Forelimb muscle (tissue), 1 donor: ENCODE data around the gene PPP3CA. TPM values are rescaled to one million over a fixed set of nuclear protein-coding genes. Genes with fewer than 3 reads are reported as not detected.
"Not testable (repeated sequence)": the region's sequence is repeated elsewhere in the genome, so short reads cannot be mapped to it uniquely, and the experiment has no call there.

Experiments used
- DNase-seq: peaks from one replicate; pipeline ENCODE4 v3.0.0-alpha.2; 2013; ENCODE audit warnings: low read depth
- polyA plus RNA-seq: library from polyadenylated mRNA; unstranded; fragments of 120-200 nt; gene quantifications from one replicate; pipeline ENCODE4 v1.2.1, GENCODE V29; 2013; ENCODE audit not compliant: insufficient read length

The PPP3CA gene
- polyA plus RNA-seq, 1 donor, result 27.5 TPM

DNA sequence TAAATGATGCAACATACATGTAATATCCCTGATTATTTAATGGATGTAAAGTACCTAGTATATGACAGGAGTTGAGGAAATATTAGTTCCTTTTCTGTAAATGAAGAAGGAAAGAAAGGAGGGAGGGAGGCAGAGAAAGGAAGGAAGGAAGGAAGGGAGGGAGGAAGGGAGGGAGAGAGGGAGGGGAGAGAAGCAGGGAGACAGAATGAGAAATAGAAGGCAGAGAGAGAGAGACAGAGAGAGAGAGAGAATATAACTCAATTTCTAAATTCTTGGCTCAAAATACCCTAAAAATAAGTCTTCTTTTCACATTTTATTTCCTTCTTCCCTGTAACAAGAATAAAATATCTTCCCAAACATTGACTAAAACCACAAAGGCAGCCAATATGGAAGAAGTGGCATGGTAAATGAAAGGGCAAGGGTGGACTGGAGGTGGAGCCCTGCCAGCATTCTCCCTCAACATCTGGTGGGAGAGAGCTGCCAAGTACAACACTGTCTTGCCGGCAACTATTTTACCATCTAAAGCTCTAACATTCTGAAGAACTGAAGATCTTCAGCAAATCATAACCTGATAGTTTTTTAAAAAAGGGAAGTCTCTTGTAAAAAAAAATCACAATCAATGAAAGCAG lies 245.1 kb downstream of the PPP3CA start:
- DNase-seq, result no peak

- DNase-seq, result no peak
Measured at GRCh38 chr4:101101072-101101471, 246.3 kb downstream of the PPP3CA start.

- DNase-seq, result no peak
Measured at GRCh38 chr4:101098666-101099400, 248.5 kb downstream of the PPP3CA start.

GRCh38 chr4:101092609-101093008 lies 254.7 kb downstream of the PPP3CA start:
- DNase-seq, result not testable (repeated sequence)

DNA sequence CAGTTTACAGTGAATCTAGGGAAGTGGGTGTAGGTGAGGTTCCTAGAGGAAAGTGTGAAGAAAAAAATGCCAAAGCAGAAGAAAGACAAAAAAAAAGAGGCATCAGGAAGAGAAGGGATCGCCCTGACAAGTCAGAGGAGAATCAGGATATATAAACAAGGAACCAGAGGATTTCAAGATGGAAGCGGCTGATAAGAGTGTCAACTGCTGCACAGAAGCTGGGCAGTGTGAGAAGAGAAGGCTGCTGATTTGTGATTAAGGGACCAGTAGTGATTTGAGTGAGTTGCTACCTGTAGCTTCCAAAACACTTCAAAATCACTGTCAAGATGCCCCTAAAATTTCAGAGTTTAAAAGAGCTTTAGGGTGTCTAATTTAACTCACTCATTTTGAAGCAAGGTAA lies 258.2 kb downstream of the PPP3CA start:
- DNase-seq, result no peak

DNA sequence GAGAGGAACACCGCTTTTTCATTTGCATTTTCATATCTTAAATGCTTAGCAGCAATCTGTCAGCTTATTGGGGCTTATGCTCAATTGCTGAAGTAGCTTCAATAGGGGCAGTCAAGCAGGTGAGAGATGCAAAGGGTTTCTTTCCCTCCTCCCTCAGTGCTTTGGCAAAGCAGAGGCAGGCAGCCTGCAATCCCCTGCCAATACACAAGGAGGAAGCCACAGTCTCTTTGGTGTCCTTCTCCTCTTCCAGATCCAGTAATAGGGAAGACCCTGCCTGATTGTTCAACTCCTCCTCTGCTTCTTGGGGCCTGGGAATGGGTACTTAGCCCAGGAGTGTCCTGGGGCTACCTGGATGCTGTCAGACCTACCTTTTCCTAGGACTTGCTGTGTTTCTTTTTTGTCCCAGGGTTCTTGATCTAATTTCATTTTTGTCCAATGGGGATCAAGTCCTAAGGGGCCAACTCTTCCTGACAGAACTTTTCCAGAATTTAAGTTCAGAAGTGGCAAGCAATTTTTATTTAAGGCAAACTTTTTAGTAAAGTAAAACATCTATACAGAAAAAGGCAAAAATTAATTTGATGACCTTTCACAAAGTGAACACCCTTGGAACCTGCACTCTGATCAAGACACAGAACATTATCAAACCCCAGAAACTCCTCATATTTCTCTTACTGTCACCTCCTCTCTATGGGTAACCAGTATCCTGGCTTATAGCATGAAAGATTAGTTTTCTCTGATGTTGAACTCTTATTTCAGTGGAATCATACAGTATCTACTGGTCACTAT lies 260.3 kb downstream of the PPP3CA start:
- no peak for DNase-seq

GRCh38 chr4:101083131-101083530 lies 264.2 kb downstream of the PPP3CA start:
- no peak for DNase-seq

DNA sequence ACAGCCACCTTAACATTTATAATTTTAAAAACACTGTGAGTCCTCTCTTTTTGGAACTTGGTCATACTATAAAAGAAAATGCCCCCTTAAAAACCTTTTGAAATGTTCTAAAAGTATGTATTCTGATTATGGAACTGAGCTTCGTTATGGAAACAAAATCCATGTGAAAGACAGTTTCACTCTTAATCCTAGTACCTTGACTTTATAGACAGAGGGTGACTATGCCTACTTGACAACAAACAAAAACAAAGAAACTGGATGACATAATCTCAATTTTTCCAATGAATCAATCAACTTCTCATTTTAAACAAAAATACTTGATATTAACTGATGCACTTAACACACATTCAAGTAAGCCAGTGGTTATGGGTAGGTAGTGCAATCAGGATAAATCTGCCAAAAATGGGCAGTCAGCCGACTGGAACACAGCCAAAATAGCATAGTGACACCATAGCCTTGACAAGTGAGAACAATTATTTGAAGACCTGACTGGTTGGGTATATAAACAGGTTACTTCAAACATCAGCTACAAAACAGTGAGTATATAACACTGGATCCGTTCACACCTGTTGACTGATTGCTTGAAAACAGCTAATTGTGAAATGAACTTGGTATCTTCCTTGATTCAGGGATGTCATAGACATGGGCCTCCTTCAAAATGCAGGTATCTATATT lies 265.5 kb downstream of the PPP3CA start:
- DNase-seq, result no peak

DNA sequence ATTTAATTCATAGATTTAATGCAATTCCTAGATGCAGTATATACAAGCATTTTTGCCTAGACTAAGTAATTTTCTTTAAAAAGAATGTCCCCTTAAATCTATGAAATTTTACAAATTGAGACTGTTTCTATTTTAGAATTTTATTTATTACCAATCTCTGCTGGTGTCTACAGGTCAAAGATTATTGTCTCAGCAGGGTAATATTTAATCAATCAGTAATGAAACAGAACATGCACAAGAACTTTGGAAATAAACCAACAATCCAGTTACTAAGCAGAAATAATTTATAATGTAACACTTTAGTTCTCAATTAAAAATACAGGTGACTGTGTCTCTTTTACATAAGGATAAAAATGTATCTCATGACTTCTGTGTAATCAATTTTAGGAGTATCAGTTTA lies 266.2 kb downstream of the PPP3CA start:
- no peak for DNase-seq

GRCh38 chr4:101078950-101079349 lies 268.4 kb downstream of the PPP3CA start:
- DNase-seq, result no peak

- DNase-seq, result no peak
Measured at GRCh38 chr4:101076032-101076431, 271.3 kb downstream of the PPP3CA start.

- DNase-seq, result no peak
Measured at GRCh38 chr4:101075536-101075935, 271.8 kb downstream of the PPP3CA start.

- no peak for DNase-seq
Measured at GRCh38 chr4:101074326-101074725, 273.0 kb downstream of the PPP3CA start.

- no peak for DNase-seq
Measured at GRCh38 chr4:101071241-101071640, 276.1 kb downstream of the PPP3CA start.

DNA sequence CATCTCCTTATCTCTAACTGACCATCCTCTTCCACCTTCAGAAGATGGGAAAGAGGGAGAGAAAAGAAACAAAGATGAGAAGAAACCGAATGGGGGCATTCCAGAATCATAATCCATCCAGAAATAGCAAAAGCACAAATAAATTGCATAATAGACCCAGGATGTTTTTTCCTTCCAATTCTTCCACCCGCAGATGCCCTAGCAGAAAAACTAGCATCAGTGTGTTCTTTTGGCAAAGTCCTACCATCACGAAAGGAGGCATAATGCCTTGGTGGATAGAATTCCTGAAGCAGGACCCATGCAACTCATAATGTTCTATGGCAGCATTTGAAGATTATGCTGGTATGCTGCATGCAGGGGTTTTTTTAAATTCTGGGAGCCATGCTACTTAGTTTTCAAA lies 279.2 kb downstream of the PPP3CA start:
- DNase-seq, result no peak

DNA sequence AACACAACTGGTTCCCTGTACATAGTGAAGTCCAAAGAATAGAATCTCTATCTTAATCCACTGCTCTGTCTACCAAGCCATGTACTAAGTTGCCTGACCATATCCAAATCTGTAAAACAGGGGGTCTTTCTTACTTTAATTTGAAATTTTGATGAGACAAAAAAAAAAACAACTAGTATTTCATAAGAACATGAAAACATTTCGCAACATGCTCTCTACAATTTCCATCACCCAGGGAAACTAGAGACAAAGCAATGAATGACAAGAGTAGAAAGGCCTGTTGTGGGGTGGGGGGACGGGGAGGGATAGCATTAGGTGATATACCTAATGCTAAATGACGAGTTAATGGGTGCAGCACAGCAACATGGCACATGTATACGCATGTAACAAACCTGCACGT lies 279.9 kb downstream of the PPP3CA start:
- DNase-seq, result no peak

DNA sequence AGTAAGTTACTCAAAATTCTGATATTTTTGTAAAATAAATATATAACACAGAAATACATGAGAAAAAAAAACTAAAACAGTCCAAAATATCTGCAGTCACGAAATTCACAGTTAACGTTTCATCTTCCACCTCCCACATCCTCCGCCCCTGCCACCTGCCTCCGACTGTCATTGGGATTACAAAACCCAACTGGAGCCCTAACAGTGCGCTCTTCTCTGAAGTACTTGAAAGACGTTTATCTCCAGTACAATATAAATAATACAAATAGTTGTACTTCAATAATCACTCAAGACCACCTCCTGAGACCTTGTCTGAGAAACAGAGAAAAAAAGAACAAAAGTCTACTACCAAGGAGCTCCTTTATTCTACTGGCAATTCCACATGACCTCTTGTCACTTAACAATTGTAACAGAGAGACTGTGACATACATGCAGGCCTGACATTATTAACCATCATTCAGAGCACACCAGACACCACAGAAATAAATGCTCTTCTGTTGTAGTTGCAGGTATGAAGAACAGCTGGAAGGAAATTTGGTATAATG lies 280.6 kb downstream of the PPP3CA start:
- no peak for DNase-seq

- no peak for DNase-seq
Measured at GRCh38 chr4:101065935-101066485, 281.3 kb downstream of the PPP3CA start.

DNA sequence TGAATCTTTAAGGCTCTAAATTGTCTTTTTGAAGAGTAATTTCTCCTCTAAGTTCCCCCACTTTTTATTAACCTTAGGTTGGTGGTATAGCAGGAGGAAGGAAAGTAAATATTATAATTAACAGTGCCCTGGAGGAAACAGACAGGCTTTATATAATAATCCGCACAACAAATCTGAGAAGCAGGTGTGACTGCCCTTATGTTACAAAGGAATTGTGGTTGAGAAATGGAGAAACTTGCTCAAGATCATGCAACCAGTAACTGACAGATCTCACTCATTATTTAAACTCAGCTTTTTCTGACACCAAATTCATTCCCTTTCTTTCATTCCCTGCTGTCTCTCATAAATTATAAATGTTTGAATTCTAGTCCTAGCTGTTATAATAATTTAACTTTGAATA lies 282.0 kb downstream of the PPP3CA start:
- no peak for DNase-seq

- DNase-seq, result no peak
Measured at GRCh38 chr4:101064541-101065180, 282.7 kb downstream of the PPP3CA start.

- no peak for DNase-seq
Measured at GRCh38 chr4:101055392-101055791, 291.9 kb downstream of the PPP3CA start.
